Stimulated activated CD8-positive, alpha-beta memory T cell treated with anti-CD3 and anti-CD28 coated beads, Interleukin-7, amount 100 ng/mL, for 4 hours (primary cell): ENCODE data around the gene BCL7B.
"Not testable (repeated sequence)": the region's sequence is repeated elsewhere in the genome, so short reads cannot be mapped to it uniquely, and the experiment has no call there.

Experiments used
- DNase-seq, 2 donors: peaks; one replicate each; pipeline ENCODE4 v3.0.0-alpha.2; 2020; ENCODE audit warnings: low read depth in 2 of 2

The BCL7B gene

GRCh38 chr7:73496626-73497025, 60.9 kb downstream of the BCL7B start:
- no peak for DNase-seq

- not testable (repeated sequence) for DNase-seq
These were observed 62.0 kb downstream of the BCL7B start for GRCh38 chr7:73495507-73495906.

- no peak for DNase-seq
These were observed 67.5 kb downstream of the BCL7B start for GRCh38 chr7:73489976-73490375.

GRCh38 chr7:73487486-73487885, 70.0 kb downstream of the BCL7B start:
- no peak for DNase-seq
